CD14-positive monocyte (primary cell): ENCODE measurements around the gene NPAS3. TPM values are rescaled to one million over a fixed set of nuclear protein-coding genes. Genes with fewer than 3 reads are reported as not detected.

Experiments
- DNase-seq, 3 donors: peaks; one replicate each; pipeline ENCODE4 v3.0.0-alpha.2; 2011 to 2022
- H2AFZ ChIP-seq: 2 replicates; pipeline ENCODE4 v1.6.0; 2012; ENCODE audit warnings: mild to moderate bottlenecking, low read depth, low read length, inconsistent platforms; ENCODE audit not compliant: insufficient read depth, poor library complexity, severe bottlenecking
- H3K27ac ChIP-seq, 2 donors: 1 replicate in 1 of 2; 2 replicates in 1 of 2; pipeline ENCODE4 v1.5.1; 2012 to 2013; ENCODE audit warnings: low read length in 2 of 2, control low read depth in 1 of 2, inconsistent platforms in 1 of 2, low read depth in 1 of 2, mild to moderate bottlenecking in 1 of 2
- H3K27me3 ChIP-seq, 2 donors: one replicate each; pipeline versions ENCODE4 v1.6.0 to v1.6.1; 2011 to 2013; ENCODE audit warnings: low read length in 2 of 2; ENCODE audit not compliant: control insufficient read depth in 2 of 2, insufficient read depth in 2 of 2
- H3K36me3 ChIP-seq, 2 donors: replicated peaks in 1 of 2; 1 replicate in 1 of 2; 2 replicates in 1 of 2; pipeline versions ENCODE4 v1.5.1 to v1.6.1; 2012 to 2013; ENCODE audit warnings: low read length in 2 of 2, control low read depth in 1 of 2, inconsistent platforms in 1 of 2, mild to moderate bottlenecking in 1 of 2; ENCODE audit not compliant: insufficient read depth in 2 of 2, control insufficient read depth in 1 of 2
- H3K4me1 ChIP-seq, 2 donors: 1 replicate in 1 of 2; 2 replicates in 1 of 2; pipeline versions ENCODE4 v1.5.1 to v1.6.1; 2012 to 2013; ENCODE audit warnings: low read length in 2 of 2, control low read depth in 1 of 2, inconsistent platforms in 1 of 2, mild to moderate bottlenecking in 1 of 2, moderate library complexity in 1 of 2; ENCODE audit not compliant: insufficient read depth in 2 of 2, control insufficient read depth in 1 of 2
- H3K4me2 ChIP-seq: replicated peaks from 2 replicates; pipeline ENCODE3; 2012; ENCODE audit warnings: low read length, moderate library complexity, mild to moderate bottlenecking; ENCODE audit not compliant: poor library complexity, severe bottlenecking; ENCODE audit errors: extremely low read depth
- H3K4me3 ChIP-seq, 3 experiments: fragments of 200-600 bp in 1 of 3; sonication (generic) in 1 of 3; replicated peaks in 1 of 3; 1 replicate in 2 of 3; 2 replicates in 1 of 3; pipeline ENCODE4 v1.5.1; 2011 to 2013; ENCODE audit warnings: low read length in 3 of 3, mild to moderate bottlenecking in 3 of 3, control low read depth in 2 of 3, low read depth in 2 of 3, inconsistent platforms in 1 of 3, moderate library complexity in 1 of 3
- H3K79me2 ChIP-seq: 2 replicates; pipeline ENCODE4 v1.6.0; 2012; ENCODE audit warnings: mild to moderate bottlenecking, control low read depth, inconsistent platforms, low read length, moderate library complexity; ENCODE audit not compliant: insufficient read depth
- H3K9ac ChIP-seq: 2 replicates; pipeline ENCODE4 v1.6.0; 2017; ENCODE audit warnings: low read length, mild to moderate bottlenecking; ENCODE audit not compliant: insufficient read depth, poor library complexity, severe bottlenecking
- H3K9me3 ChIP-seq, 2 donors: replicated peaks in 1 of 2; 1 replicate in 1 of 2; 2 replicates in 1 of 2; pipeline versions ENCODE4 v1.5.1 to v1.6.1; 2012 to 2013; ENCODE audit warnings: low read length in 2 of 2, control low read depth in 1 of 2; ENCODE audit not compliant: control insufficient read depth in 1 of 2, insufficient read depth in 1 of 2
- H4K20me1 ChIP-seq: 2 replicates; pipeline ENCODE4 v1.6.0; 2012; ENCODE audit warnings: mild to moderate bottlenecking, low read length, control low read depth, moderate library complexity; ENCODE audit not compliant: insufficient read depth
- H3K27ac Mint-ChIP-seq, 7 donors: one replicate each; pipeline ENCODE4 v1.8.0; 2020; ENCODE audit warnings: mild to moderate bottlenecking in 7 of 7, mixed read lengths in 7 of 7, moderate library complexity in 6 of 7, inconsistent platforms in 2 of 7
- H3K27me3 Mint-ChIP-seq, 3 donors: one replicate each; pipeline ENCODE4 v1.8.0; 2021 to 2022; ENCODE audit warnings: low read depth in 3 of 3, mild to moderate bottlenecking in 3 of 3, mixed read lengths in 3 of 3, moderate library complexity in 3 of 3, inconsistent platforms in 1 of 3
- H3K36me3 Mint-ChIP-seq, 2 donors: one replicate each; pipeline ENCODE4 v1.8.0; 2020; ENCODE audit warnings: mixed read lengths in 2 of 2, inconsistent platforms in 1 of 2, mild to moderate bottlenecking in 1 of 2
- H3K4me1 Mint-ChIP-seq: one replicate; pipeline ENCODE4 v1.8.0; 2020; ENCODE audit warnings: mild to moderate bottlenecking, mixed read lengths
- H3K4me3 Mint-ChIP-seq, 2 donors: one replicate each; pipeline ENCODE4 v1.8.0; 2020; ENCODE audit warnings: mild to moderate bottlenecking in 2 of 2, mixed read lengths in 2 of 2, moderate library complexity in 1 of 2
- H3K9me3 Mint-ChIP-seq, 7 donors: one replicate each; pipeline ENCODE4 v1.8.0; 2020 to 2022; ENCODE audit warnings: mixed read lengths in 7 of 7, mild to moderate bottlenecking in 6 of 7, moderate library complexity in 6 of 7, inconsistent platforms in 2 of 7
- WGBS: methylation state at CpG from one replicate; pipeline ENCODE4 v1.1.5; 2013; ENCODE audit warnings: missing lambda C conversion rate; ENCODE audit not compliant: insufficient coverage; 5-methylcytosine and 5-hydroxymethylcytosine counted together
- intact Hi-C, 2 donors: fragments of 100-400 bp; cut with micrococcal nuclease; formaldehyde crosslinking; loops; one replicate each; pipeline versions ENCODE4 v1.15.0 to v1.15.1; 2023
- polyA plus RNA-seq, 3 donors: library from polyadenylated mRNA; depleted of rRNA in 1 of 3; unstranded in 2 of 3; stranded (reverse) in 1 of 3; fragments of 300-500 nt in 2 of 3; fragments of >200 nt in 1 of 3; fragmentation: Illumina TruSeq in 2 of 3; gene quantifications; 1 replicate in 2 of 3; 2 replicates in 1 of 3; pipeline ENCODE4 v1.2.3, GENCODE V29; 2012 to 2021
- TF ChIP-seq, protein P1 (sequence below): fragments of 200-600 bp; IDR thresholded peaks from one replicate; pipeline ENCODE4 v1.8.0; 2022; ENCODE audit warnings: antibody characterized with exemption, mild to moderate bottlenecking

Gene NPAS3
- polyA plus RNA-seq, 3 donors: not detected

DNA sequence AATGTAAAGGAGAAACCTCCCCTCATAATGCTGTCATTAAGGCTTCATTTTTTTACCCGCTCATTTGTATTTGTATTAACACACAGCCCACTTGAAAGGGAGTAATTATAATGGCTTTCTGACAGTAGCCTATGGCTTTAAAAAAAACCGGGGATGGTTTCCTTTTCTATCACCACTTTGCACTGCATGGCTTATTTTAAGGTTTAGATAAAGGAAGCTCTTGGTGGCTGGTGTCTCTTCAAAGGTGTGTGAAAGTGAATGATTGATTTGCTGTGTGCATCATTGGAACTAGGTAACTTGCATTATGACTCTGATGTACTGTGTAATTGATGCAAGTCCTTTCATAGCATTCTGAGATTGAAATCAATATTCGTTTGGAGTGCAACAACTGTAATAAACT, 80.7 kb downstream of the NPAS3 start:
- WGBS: no CpG with 5 or more reads among the region's 3 CpGs
- Mint-ChIP-seq H3K4me3 (no peak overlapping the region), H3K9me3 (peaks cover 0 to 5% (median 0%) of the 10 kb centered on the region in 7 donors), H3K27me3 (peaks cover 0 to 2% (median 0%) of the 10 kb centered on the region in 3 donors), H3K27ac (no peak overlapping the region), H3K36me3 (no peaks in the 10 kb centered on the region), H3K4me1 (no peaks in the 10 kb centered on the region)
- H4K20me1 ChIP-seq: no peaks in the 10 kb centered on the region
- no peaks in the 10 kb centered on the region for H3K36me3 ChIP-seq
- no peak for DNase-seq
- no peak overlapping the region for H3K9ac ChIP-seq
- no peaks in the 10 kb centered on the region for H3K4me1 ChIP-seq
- no peak overlapping the region for H2AFZ ChIP-seq
- H3K4me2 ChIP-seq: no peak overlapping the region
- no peaks in the 10 kb centered on the region for H3K79me2 ChIP-seq
- intact Hi-C loops: no loop called here
- H3K27me3 ChIP-seq: no peaks in the 10 kb centered on the region
- H3K27ac ChIP-seq: no peak overlapping the region
- H3K4me3 ChIP-seq: no peak overlapping the region
- TF ChIP-seq, protein P1, sequence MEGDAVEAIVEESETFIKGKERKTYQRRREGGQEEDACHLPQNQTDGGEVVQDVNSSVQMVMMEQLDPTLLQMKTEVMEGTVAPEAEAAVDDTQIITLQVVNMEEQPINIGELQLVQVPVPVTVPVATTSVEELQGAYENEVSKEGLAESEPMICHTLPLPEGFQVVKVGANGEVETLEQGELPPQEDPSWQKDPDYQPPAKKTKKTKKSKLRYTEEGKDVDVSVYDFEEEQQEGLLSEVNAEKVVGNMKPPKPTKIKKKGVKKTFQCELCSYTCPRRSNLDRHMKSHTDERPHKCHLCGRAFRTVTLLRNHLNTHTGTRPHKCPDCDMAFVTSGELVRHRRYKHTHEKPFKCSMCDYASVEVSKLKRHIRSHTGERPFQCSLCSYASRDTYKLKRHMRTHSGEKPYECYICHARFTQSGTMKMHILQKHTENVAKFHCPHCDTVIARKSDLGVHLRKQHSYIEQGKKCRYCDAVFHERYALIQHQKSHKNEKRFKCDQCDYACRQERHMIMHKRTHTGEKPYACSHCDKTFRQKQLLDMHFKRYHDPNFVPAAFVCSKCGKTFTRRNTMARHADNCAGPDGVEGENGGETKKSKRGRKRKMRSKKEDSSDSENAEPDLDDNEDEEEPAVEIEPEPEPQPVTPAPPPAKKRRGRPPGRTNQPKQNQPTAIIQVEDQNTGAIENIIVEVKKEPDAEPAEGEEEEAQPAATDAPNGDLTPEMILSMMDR: no peak
- no peaks in the 10 kb centered on the region for H3K9me3 ChIP-seq

DNA sequence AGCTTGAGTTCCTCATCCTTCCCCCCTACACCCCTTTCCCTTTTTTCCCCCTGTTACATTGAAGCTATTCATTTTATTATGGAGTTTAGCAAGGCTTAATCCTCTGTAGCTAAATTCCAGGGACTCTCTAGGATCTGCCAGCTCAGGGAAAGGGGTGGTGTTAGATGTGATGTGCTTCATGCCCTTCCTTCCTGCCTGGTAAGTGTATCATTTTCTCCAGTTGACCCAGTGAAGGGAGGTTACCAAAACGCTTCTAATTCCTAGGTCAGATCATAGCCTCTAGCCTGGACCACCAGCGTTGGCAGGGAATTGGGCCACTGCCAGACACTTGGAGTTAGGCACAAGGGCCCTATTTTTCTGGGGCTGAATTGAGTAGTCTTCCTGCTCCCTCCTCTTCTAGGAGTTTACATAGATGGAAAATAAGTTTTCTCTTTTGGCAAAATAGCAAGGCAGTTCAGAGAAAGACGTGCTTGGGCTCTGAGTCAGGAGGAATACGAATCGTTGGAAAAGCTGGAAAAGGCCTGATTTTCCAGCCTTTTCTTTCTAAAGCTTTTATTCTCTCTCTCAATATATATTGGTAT, 88.3 kb downstream of the NPAS3 start:
- no peaks in the 10 kb centered on the region for H3K27me3 Mint-ChIP-seq
- peaks cover 3 to 13% (median 4%) of the 10 kb centered on the region in 7 donors for H3K9me3 Mint-ChIP-seq
- Histone ChIP-seq H3K9me3 (no peaks in the 10 kb centered on the region), H3K9ac (no peak overlapping the region), H3K27ac (no peak overlapping the region), H3K4me2 (no peak overlapping the region), H3K79me2 (no peaks in the 10 kb centered on the region), H3K27me3 (no peaks in the 10 kb centered on the region), H3K36me3 (no peaks in the 10 kb centered on the region), H3K4me3 (no peak overlapping the region), H3K4me1 (no peaks in the 10 kb centered on the region), H2AFZ (no peak overlapping the region), H4K20me1 (no peaks in the 10 kb centered on the region)
- no peaks in the 10 kb centered on the region for H3K36me3 Mint-ChIP-seq
- intact Hi-C loops: no loop called here
- no peaks in the 10 kb centered on the region for H3K4me1 Mint-ChIP-seq
- no peak overlapping the region for H3K27ac Mint-ChIP-seq
- H3K4me3 Mint-ChIP-seq: no peak overlapping the region
- TF ChIP-seq, protein P1: no peak
- 72% methylated on average over 2 of the region's 5 CpGs for WGBS
- no peak for DNase-seq
